IgD-negative memory B cell (primary cell): Measurements from ENCODE around the gene ARMC7. TPM values are rescaled to one million over a fixed set of nuclear protein-coding genes. Genes with fewer than 3 reads are reported as not detected.
A peak's percentile ranks its signal among the peaks of the same experiment; 100 is the strongest.
"Not testable (repeated sequence)": the region's sequence is repeated elsewhere in the genome, so short reads cannot be mapped to it uniquely, and the experiment has no call there.

Experiments used
- H3K27ac Mint-ChIP-seq, 3 donors: one replicate each; pipeline ENCODE4 v1.8.0; 2020 to 2022; ENCODE audit warnings: mild to moderate bottlenecking in 3 of 3, mixed read lengths in 3 of 3, moderate library complexity in 1 of 3
- H3K27me3 Mint-ChIP-seq: one replicate; pipeline ENCODE4 v1.8.0; 2021; ENCODE audit warnings: mixed read lengths
- H3K36me3 Mint-ChIP-seq: one replicate; pipeline ENCODE4 v1.8.0; 2020; ENCODE audit warnings: mild to moderate bottlenecking, mixed read lengths
- H3K4me1 Mint-ChIP-seq, 3 donors: one replicate each; pipeline ENCODE4 v1.8.0; 2020 to 2022; ENCODE audit warnings: mixed read lengths in 3 of 3, mild to moderate bottlenecking in 1 of 3
- H3K4me3 Mint-ChIP-seq, 4 donors: one replicate each; pipeline ENCODE4 v1.8.0; 2020 to 2022; ENCODE audit warnings: mild to moderate bottlenecking in 4 of 4, mixed read lengths in 4 of 4, moderate library complexity in 3 of 4
- H3K9me3 Mint-ChIP-seq, 3 donors: one replicate each; pipeline ENCODE4 v1.8.0; 2020 to 2021; ENCODE audit warnings: mixed read lengths in 3 of 3, mild to moderate bottlenecking in 1 of 3
- polyA plus RNA-seq: library from polyadenylated mRNA; unstranded; fragments of 300-500 nt; fragmentation: Illumina TruSeq; gene quantifications from one replicate; pipeline ENCODE4 v1.2.3, GENCODE V29; 2021

Gene ARMC7
- polyA plus RNA-seq: 4.5 TPM

GRCh38 chr17:75109407-75110233, at the start of gene ARMC7:
Gene ARMC7 (plus strand): TSS chr17:75109969. CDS start chr17:75110289, 320 bp downstream.
- H3K4me3 Mint-ChIP-seq: peak within 1 kb of the TSS; percentile 86 to 94 (median 92)
- peaks cover 19 to 36% (median 24%) of the 10 kb centered on the region in 3 donors for H3K4me1 Mint-ChIP-seq
- peak within 1 kb of the TSS; percentile 87 to 89 (median 87) for H3K27ac Mint-ChIP-seq
- peaks cover 2% of the 10 kb centered on the region for H3K36me3 Mint-ChIP-seq
- peaks cover 4% of the 10 kb centered on the region for H3K27me3 Mint-ChIP-seq
- H3K9me3 Mint-ChIP-seq: no peaks in the 10 kb centered on the region

- Mint-ChIP-seq H3K4me1 (no peaks in the 10 kb centered on the region), H3K9me3 (no peaks in the 10 kb centered on the region), H3K4me3 (no peak overlapping the region), H3K27ac (no peak overlapping the region), H3K27me3 (no peaks in the 10 kb centered on the region), H3K36me3 (peaks cover 4% of the 10 kb centered on the region)
Observed at GRCh38 chr17:75060434-75061054, 49.2 kb upstream of the ARMC7 start.

GRCh38 chr17:75061055-75061438, 48.7 kb upstream of the ARMC7 start:
- H3K9me3 Mint-ChIP-seq: no peaks in the 10 kb centered on the region
- H3K4me1 Mint-ChIP-seq: peaks cover 0 to 2% (median 0%) of the 10 kb centered on the region in 3 donors
- no peak overlapping the region for H3K4me3 Mint-ChIP-seq
- no peak overlapping the region for H3K27ac Mint-ChIP-seq
- peaks cover 4% of the 10 kb centered on the region for H3K36me3 Mint-ChIP-seq
- H3K27me3 Mint-ChIP-seq: no peaks in the 10 kb centered on the region

GRCh38 chr17:75061618-75062017, 48.2 kb upstream of the ARMC7 start:
- Mint-ChIP-seq H3K27me3 (no peaks in the 10 kb centered on the region), H3K36me3 (peaks cover 4% of the 10 kb centered on the region), H3K4me3 (no peak overlapping the region), H3K4me1 (peaks cover 0 to 2% (median 0%) of the 10 kb centered on the region in 3 donors), H3K9me3 (no peaks in the 10 kb centered on the region), H3K27ac (no peak overlapping the region)

- Mint-ChIP-seq H3K27ac (no peak overlapping the region), H3K4me3 (no peak overlapping the region), H3K36me3 (peaks cover 4% of the 10 kb centered on the region), H3K4me1 (peaks cover 0 to 5% (median 0%) of the 10 kb centered on the region in 3 donors), H3K27me3 (no peaks in the 10 kb centered on the region), H3K9me3 (no peaks in the 10 kb centered on the region)
Observed at GRCh38 chr17:75063201-75063600, 46.6 kb upstream of the ARMC7 start.

GRCh38 chr17:75063626-75064025, 46.1 kb upstream of the ARMC7 start:
- Mint-ChIP-seq H3K27ac (no peak overlapping the region), H3K27me3 (no peaks in the 10 kb centered on the region), H3K4me1 (peaks cover 0 to 5% (median 0%) of the 10 kb centered on the region in 3 donors), H3K9me3 (no peaks in the 10 kb centered on the region), H3K4me3 (no peak overlapping the region), H3K36me3 (peaks cover 4% of the 10 kb centered on the region)

GRCh38 chr17:75064040-75064439, 45.7 kb upstream of the ARMC7 start:
- peaks cover 4% of the 10 kb centered on the region for H3K36me3 Mint-ChIP-seq

GRCh38 chr17:75064460-75064859, 45.3 kb upstream of the ARMC7 start:
- Mint-ChIP-seq H3K4me3 (no peak overlapping the region), H3K4me1 (peaks cover 0 to 6% (median 0%) of the 10 kb centered on the region in 3 donors), H3K27me3 (no peaks in the 10 kb centered on the region), H3K27ac (no peak overlapping the region), H3K36me3 (peaks cover 4% of the 10 kb centered on the region), H3K9me3 (no peaks in the 10 kb centered on the region)

More at GRCh38 chr17:75064040-75064439, 45.7 kb upstream of the ARMC7 start:
- Mint-ChIP-seq H3K27ac (no peak overlapping the region), H3K4me3 (no peak overlapping the region), H3K9me3 (no peaks in the 10 kb centered on the region), H3K4me1 (peaks cover 0 to 6% (median 0%) of the 10 kb centered on the region in 3 donors), H3K27me3 (no peaks in the 10 kb centered on the region)

GRCh38 chr17:75064867-75065561, 44.8 kb upstream of the ARMC7 start:
- Mint-ChIP-seq H3K27me3 (no peaks in the 10 kb centered on the region), H3K27ac (no peak overlapping the region), H3K4me3 (no peak overlapping the region), H3K36me3 (peaks cover 4% of the 10 kb centered on the region), H3K9me3 (no peaks in the 10 kb centered on the region), H3K4me1 (peaks cover 0 to 6% (median 4%) of the 10 kb centered on the region in 3 donors)

GRCh38 chr17:75065562-75066151, 44.1 kb upstream of the ARMC7 start:
- H3K36me3 Mint-ChIP-seq: peaks cover 4% of the 10 kb centered on the region
- no peaks in the 10 kb centered on the region for H3K9me3 Mint-ChIP-seq
- H3K4me1 Mint-ChIP-seq: peaks cover 0 to 6% (median 4%) of the 10 kb centered on the region in 3 donors
- no peak overlapping the region for H3K4me3 Mint-ChIP-seq
- no peak overlapping the region for H3K27ac Mint-ChIP-seq
- H3K27me3 Mint-ChIP-seq: no peaks in the 10 kb centered on the region

GRCh38 chr17:75067856-75068255, 41.9 kb upstream of the ARMC7 start:
- H3K4me3 Mint-ChIP-seq: peak overlapping the region in 1 of 4 donors; percentile 39
- H3K9me3 Mint-ChIP-seq: no peaks in the 10 kb centered on the region
- no peaks in the 10 kb centered on the region for H3K27me3 Mint-ChIP-seq

GRCh38 chr17:75068750-75069149, 41.0 kb upstream of the ARMC7 start:
- peaks cover 2% of the 10 kb centered on the region for H3K36me3 Mint-ChIP-seq
- no peak overlapping the region for H3K27ac Mint-ChIP-seq
- no peaks in the 10 kb centered on the region for H3K9me3 Mint-ChIP-seq
- no peaks in the 10 kb centered on the region for H3K27me3 Mint-ChIP-seq
- H3K4me3 Mint-ChIP-seq: no peak overlapping the region
- peaks cover 0 to 8% (median 4%) of the 10 kb centered on the region in 3 donors for H3K4me1 Mint-ChIP-seq

More at GRCh38 chr17:75067856-75068255, 41.9 kb upstream of the ARMC7 start:
- Mint-ChIP-seq H3K36me3 (peaks cover 2% of the 10 kb centered on the region), H3K4me1 (peaks cover 0 to 8% (median 4%) of the 10 kb centered on the region in 3 donors), H3K27ac (no peak overlapping the region)

GRCh38 chr17:75069783-75070182, 40.0 kb upstream of the ARMC7 start:
- Mint-ChIP-seq H3K27me3 (no peaks in the 10 kb centered on the region), H3K27ac (no peak overlapping the region), H3K36me3 (no peaks in the 10 kb centered on the region), H3K4me1 (peaks cover 0 to 8% (median 4%) of the 10 kb centered on the region in 3 donors), H3K4me3 (no peak overlapping the region), H3K9me3 (no peaks in the 10 kb centered on the region)

- not testable (repeated sequence) for H3K9me3 Mint-ChIP-seq, H3K36me3 Mint-ChIP-seq, H3K27me3 Mint-ChIP-seq, H3K4me1 Mint-ChIP-seq, H3K27ac Mint-ChIP-seq
- H3K4me3 Mint-ChIP-seq: peak overlapping the region in 1 of 4 donors; percentile 34
Observed at GRCh38 chr17:75071478-75072271, 38.1 kb upstream of the ARMC7 start.
